ENCODE results near the gene DENND4B.
"Not testable (repeated sequence)": the region's sequence is repeated elsewhere in the genome, so short reads cannot be mapped to it uniquely, and the experiment has no call there.

Gene DENND4B

GRCh38 chr1:153987621-153988020 is 41.1 kb upstream of the DENND4B start:
- TF ChIP-seq CTCF (conservative IDR thresholded peaks at IDR 0.05; ENCODE audit: low read depth, low read length) = no peak
- H3K4me3 ChIP-seq (ENCODE audit: low read length) = no peak overlapping the region

GRCh38 chr1:153985941-153986761 is 39.6 kb upstream of the DENND4B start, which contains the start of gene RAB13:
Gene RAB13 (minus strand): TSS chr1:153986339. CDS start chr1:153986236, 103 bp downstream.
- no peak for DNase-seq (ENCODE audit: low read depth)
- no peak for TF ChIP-seq CTCF (conservative IDR thresholded peaks at IDR 0.05; ENCODE audit: low read depth, low read length)
- peak within 1 kb of the TSS; percentile 87 for H3K4me3 ChIP-seq (ENCODE audit: low read length)

More at GRCh38 chr1:153987621-153988020, 41.1 kb upstream of the DENND4B start:
- DNase-seq (ENCODE audit: low read depth) = no peak

- peak overlapping the region; percentile 87 for H3K4me3 ChIP-seq (ENCODE audit: low read length)
- no peak for DNase-seq (ENCODE audit: low read depth)
- no peak for TF ChIP-seq CTCF (conservative IDR thresholded peaks at IDR 0.05; ENCODE audit: low read depth, low read length)
Observed at GRCh38 chr1:153985341-153985912, 38.9 kb upstream of the DENND4B start.

- TF ChIP-seq CTCF (conservative IDR thresholded peaks at IDR 0.05; ENCODE audit: low read depth, low read length) = no peak
- DNase-seq (ENCODE audit: low read depth) = no peak
Observed at GRCh38 chr1:153984123-153984894, 37.8 kb upstream of the DENND4B start.

GRCh38 chr1:153981735-153982134 is 35.2 kb upstream of the DENND4B start:
- DNase-seq (ENCODE audit: low read depth); H3K4me3 ChIP-seq (ENCODE audit: low read length): not testable (repeated sequence)

More at GRCh38 chr1:153984123-153984894, 37.8 kb upstream of the DENND4B start:
- H3K4me3 ChIP-seq (ENCODE audit: low read length) = no peak overlapping the region

GRCh38 chr1:153979091-153979490 is 32.6 kb upstream of the DENND4B start:
- not testable (repeated sequence) for DNase-seq (ENCODE audit: low read depth); H3K4me3 ChIP-seq (ENCODE audit: low read length)

- no peak for TF ChIP-seq CTCF (conservative IDR thresholded peaks at IDR 0.05; ENCODE audit: low read depth, low read length)
- no peak for DNase-seq (ENCODE audit: low read depth)
- H3K4me3 ChIP-seq (ENCODE audit: low read length) = peak overlapping the region; percentile 75
Observed at GRCh38 chr1:153978274-153978909, 31.9 kb upstream of the DENND4B start.
